ENCODE data around the gene FGB. TPM values are rescaled to one million over a fixed set of nuclear protein-coding genes. Genes with fewer than 3 reads are reported as not detected.
A peak's percentile ranks its signal among the peaks of the same experiment; 100 is the strongest.

FGB gene
- total RNA-seq, 1 experiment from 2014 or later: 29.4 TPM

DNA sequence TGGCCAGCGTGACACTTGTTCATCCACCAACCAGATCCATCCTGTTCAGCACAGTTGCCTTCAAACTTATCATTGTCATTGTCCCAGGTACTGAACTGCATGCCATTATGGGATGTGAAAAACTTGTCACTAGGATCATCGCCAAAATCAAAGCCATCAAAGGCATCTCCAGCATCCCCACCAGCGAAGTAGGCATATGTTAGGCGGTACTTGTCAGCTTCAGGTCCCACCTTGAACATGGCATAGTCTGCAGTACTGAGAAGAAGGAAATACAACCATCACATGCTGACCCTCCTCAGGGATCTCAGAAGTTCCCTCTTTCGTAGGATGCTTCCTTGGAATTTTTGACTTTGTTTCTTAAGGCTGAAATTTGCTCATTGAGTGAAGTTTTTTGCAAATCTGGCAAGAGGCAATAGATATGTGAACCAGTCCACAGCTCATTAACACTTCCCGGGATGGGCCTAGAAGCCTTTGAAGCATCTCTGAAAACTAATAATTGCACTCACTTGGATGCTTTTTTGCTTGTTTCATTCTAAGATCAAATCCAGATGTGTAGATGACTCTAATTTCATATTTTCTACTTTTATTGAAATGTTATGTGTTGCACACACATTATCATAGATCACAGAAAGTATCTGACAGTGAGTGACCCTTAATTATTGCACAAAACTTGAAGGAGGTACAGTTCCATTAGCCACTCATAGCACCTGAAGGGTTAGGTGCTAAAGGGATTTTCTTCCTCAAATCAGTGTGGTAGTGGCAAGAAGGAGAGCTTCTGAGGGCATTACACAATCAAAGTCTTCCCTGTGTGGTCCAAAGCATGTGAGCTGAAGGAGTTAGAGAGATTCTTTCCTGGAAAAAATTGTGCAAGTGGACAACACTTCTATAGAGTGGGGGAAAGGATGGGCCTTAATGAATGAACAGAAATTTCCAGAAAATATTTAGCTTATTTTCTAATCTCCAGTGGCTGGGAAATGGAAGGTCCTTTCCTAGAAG is 44.2 kb downstream of the FGB start:
- Histone ChIP-seq H3K9me3 (no peaks in the 10 kb centered on the region), H3K4me1 (no peaks in the 10 kb centered on the region), H3K27me3 (replicated peaks; ENCODE audit: control insufficient read depth, insufficient read depth, low read length) (no peaks in the 10 kb centered on the region), H3K4me3 (ENCODE audit: low read depth, low read length) (no peak overlapping the region), H3K36me3 (ENCODE audit: control insufficient read depth, insufficient read depth, low read length) (peaks cover 3% of the 10 kb centered on the region)
- no peak overlapping the region for H3K27ac Mint-ChIP-seq (ENCODE audit: unreplicated experiment)
- peaks cover 7% of the 10 kb centered on the region for H3K4me1 Mint-ChIP-seq (ENCODE audit: low read depth, unreplicated experiment)
- H3K36me3 Mint-ChIP-seq (ENCODE audit: insufficient read depth, unreplicated experiment): peaks cover 11% of the 10 kb centered on the region
- no peaks in the 10 kb centered on the region for H3K9me3 Mint-ChIP-seq (ENCODE audit: unreplicated experiment)
- intact Hi-C loops (cut with micrococcal nuclease; ENCODE audit: unreplicated experiment): no loop called here
- ChIA-PET POLR2A (no interaction called here), CTCF (interaction anchor here (0.6 kb wide), 1 partner anchor 190 kb away, joined by 5 read pairs; no protein-coding TSS in a partner anchor)
- TF ChIP-seq CTCF (IDR thresholded peaks at IDR 0.05; ENCODE audit: insufficient read depth in 1 of 2, low read depth in 1 of 2, low read length in 1 of 2, severe bottlenecking in 1 of 2, unreplicated experiment in 1 of 2): no peak
- DNase-seq: no peak
- BruUV-seq (replicated peaks): no TSS peak
- no peak overlapping the region for H3K4me3 Mint-ChIP-seq (ENCODE audit: unreplicated experiment)
- H3K27me3 Mint-ChIP-seq (ENCODE audit: insufficient read depth, unreplicated experiment): no peaks in the 10 kb centered on the region

DNA sequence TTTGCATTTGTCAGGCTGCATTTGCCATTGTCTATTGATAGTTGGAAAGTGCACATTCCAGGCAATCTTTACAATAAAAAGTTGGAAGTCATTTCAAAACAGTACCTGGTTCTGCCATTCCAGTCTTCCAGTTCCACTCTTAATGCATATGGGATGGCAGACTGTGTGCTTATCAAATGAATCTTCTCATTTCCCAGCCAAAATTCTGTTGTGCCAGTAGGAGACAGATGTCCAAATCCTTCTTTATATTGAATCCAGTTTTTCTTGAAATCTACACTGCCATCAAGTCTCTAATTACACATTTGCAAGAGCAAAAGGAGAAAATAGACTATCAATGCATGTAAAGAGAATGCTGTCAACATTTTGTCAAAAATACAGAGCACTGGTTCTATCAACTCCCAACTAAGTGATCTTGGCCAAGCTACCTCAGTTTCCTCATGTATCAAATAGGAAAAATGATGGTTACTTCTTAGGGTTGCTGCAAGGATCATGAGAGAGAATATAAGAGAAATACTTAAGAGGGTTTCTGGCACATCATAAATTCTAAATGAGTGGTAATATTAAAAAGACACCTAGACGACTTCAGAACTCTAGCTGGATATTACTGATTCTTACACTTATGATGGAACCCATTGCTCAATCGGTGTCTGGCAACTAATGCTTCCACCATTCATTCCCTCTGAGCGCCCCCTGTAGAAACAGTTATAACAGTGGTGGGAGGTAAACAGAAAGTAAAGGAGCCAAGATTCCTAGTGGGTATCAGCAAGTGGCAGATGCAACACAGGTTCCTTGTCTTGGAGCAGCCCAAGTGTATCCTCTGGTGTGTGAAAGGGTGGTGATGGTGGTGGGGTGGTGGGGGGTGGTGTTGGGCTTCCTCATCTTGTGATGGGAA is 45.8 kb downstream of the FGB start:
- intact Hi-C loops (cut with micrococcal nuclease; ENCODE audit: unreplicated experiment): no loop called here
- Mint-ChIP-seq H3K4me3 (ENCODE audit: unreplicated experiment) (no peak overlapping the region), H3K27ac (ENCODE audit: unreplicated experiment) (no peak overlapping the region), H3K9me3 (ENCODE audit: unreplicated experiment) (no peaks in the 10 kb centered on the region), H3K27me3 (ENCODE audit: insufficient read depth, unreplicated experiment) (no peaks in the 10 kb centered on the region), H3K36me3 (ENCODE audit: insufficient read depth, unreplicated experiment) (peaks cover 11% of the 10 kb centered on the region), H3K4me1 (ENCODE audit: low read depth, unreplicated experiment) (peaks cover 3% of the 10 kb centered on the region)
- CTCF ChIA-PET: interaction anchor here (1.1 kb wide), 1 partner anchor 10 kb away, joined by 4 read pairs; no protein-coding TSS in a partner anchor
- Histone ChIP-seq H3K9me3 (no peaks in the 10 kb centered on the region), H3K27me3 (replicated peaks; ENCODE audit: control insufficient read depth, insufficient read depth, low read length) (no peaks in the 10 kb centered on the region), H3K4me3 (ENCODE audit: low read depth, low read length) (no peak overlapping the region), H3K4me1 (peaks cover 9% of the 10 kb centered on the region; the same call in 1 of the 2 replicates), H3K36me3 (ENCODE audit: control insufficient read depth, insufficient read depth, low read length) (peaks cover 3% of the 10 kb centered on the region)
- no peak for DNase-seq
- BruUV-seq (replicated peaks): no TSS peak
- TF ChIP-seq CTCF (IDR thresholded peaks at IDR 0.05; ENCODE audit: insufficient read depth in 1 of 2, low read depth in 1 of 2, low read length in 1 of 2, severe bottlenecking in 1 of 2, unreplicated experiment in 1 of 2): no peak
- POLR2A ChIA-PET: interaction anchor here (0.5 kb wide), 1 partner anchor 48 kb away, joined by 3 read pairs; no protein-coding TSS in a partner anchor

GRCh38 chr4:154609532-154609931 is 46.7 kb downstream of the FGB start:
- intact Hi-C loops (cut with micrococcal nuclease; ENCODE audit: unreplicated experiment): no loop called here
- Mint-ChIP-seq H3K36me3 (ENCODE audit: insufficient read depth, unreplicated experiment) (peaks cover 11% of the 10 kb centered on the region), H3K27me3 (ENCODE audit: insufficient read depth, unreplicated experiment) (no peaks in the 10 kb centered on the region), H3K27ac (ENCODE audit: unreplicated experiment) (no peak overlapping the region), H3K9me3 (ENCODE audit: unreplicated experiment) (no peaks in the 10 kb centered on the region), H3K4me1 (ENCODE audit: low read depth, unreplicated experiment) (peaks cover 8% of the 10 kb centered on the region), H3K4me3 (ENCODE audit: unreplicated experiment) (no peak overlapping the region)
- no TSS peak for BruUV-seq (replicated peaks)
- no peak for TF ChIP-seq CTCF (IDR thresholded peaks at IDR 0.05; ENCODE audit: insufficient read depth in 1 of 2, low read depth in 1 of 2, low read length in 1 of 2, severe bottlenecking in 1 of 2, unreplicated experiment in 1 of 2)
- DNase-seq: no peak
- Histone ChIP-seq H3K36me3 (ENCODE audit: control insufficient read depth, insufficient read depth, low read length) (peaks cover 3% of the 10 kb centered on the region), H3K9me3 (no peaks in the 10 kb centered on the region), H3K4me1 (peaks cover 14% of the 10 kb centered on the region; the same call in 1 of the 2 replicates), H3K4me3 (ENCODE audit: low read depth, low read length) (peak overlapping the region; percentile 27), H3K27me3 (replicated peaks; ENCODE audit: control insufficient read depth, insufficient read depth, low read length) (no peaks in the 10 kb centered on the region)
- ChIA-PET POLR2A (no interaction called here), CTCF (interaction anchor here (0.5 to 1.1 kb wide), 3 partner anchors 9 to 50 kb away, joined by 3 to 5 read pairs (median 4); no protein-coding TSS in a partner anchor)

All from Caco-2 (cell line).